GM12878 (cell line): ENCODE results near the gene EP400. TPM values are rescaled to one million over a fixed set of nuclear protein-coding genes. Genes with fewer than 3 reads are reported as not detected.

Experiments used
- ASH2L ChIP-seq: fragments of 300-600, 200-600 bp; sonication (generic); IDR thresholded peaks from 2 replicates; pipeline ENCODE4 v1.6.1; 2017; ENCODE audit warnings: low read depth, mild to moderate bottlenecking, borderline replicate concordance
- BMI1 ChIP-seq: fragments of 450-650 bp; IDR thresholded peaks from 2 replicates; pipeline ENCODE4 v1.6.1; 2016; ENCODE audit warnings: mild to moderate bottlenecking, moderate library complexity, borderline replicate concordance
- CREM ChIP-seq: IDR thresholded peaks from 2 replicates; pipeline ENCODE4 v1.6.1; 2014; ENCODE audit warnings: antibody characterized with exemption, low read depth
- EED ChIP-seq: sonication (generic); IDR thresholded peaks from 2 replicates; pipeline ENCODE4 v1.6.1; 2016; ENCODE audit warnings: antibody characterized with exemption, low read depth
- EP300 ChIP-seq, 2 experiments: fragments of 150-350 bp in 1 of 2; IDR thresholded peaks; 2 replicates each; pipeline ENCODE4 v1.6.1; 2011 to 2012; ENCODE audit warnings: low read depth in 2 of 2, low read length in 2 of 2, borderline replicate concordance in 1 of 2, improper control_type of control experiment in 1 of 2, inconsistent platforms in 1 of 2; ENCODE audit not compliant: control insufficient read depth in 1 of 2
- JUND ChIP-seq: IDR thresholded peaks from 2 replicates; pipeline ENCODE4 v1.6.1; 2012; ENCODE audit warnings: low read depth, mild to moderate bottlenecking, low read length, improper control_type of control experiment, moderate library complexity
- MEF2B ChIP-seq: fragments of 450-650 bp; IDR thresholded peaks from 2 replicates; pipeline ENCODE4 v1.6.1; 2018; ENCODE audit warnings: mild to moderate bottlenecking, moderate library complexity; ENCODE audit not compliant: partially characterized antibody, poor library complexity, severe bottlenecking
- NBN ChIP-seq: fragments of 450-650 bp; IDR thresholded peaks from 2 replicates; pipeline ENCODE4 v1.6.1; 2016
- PRDM15 ChIP-seq: fragments of 450-650 bp; formaldehyde crosslinking; IDR thresholded peaks from 2 replicates; pipeline ENCODE4 v1.4.0; 2020; ENCODE audit warnings: mild to moderate bottlenecking, moderate library complexity
- SREBF1 ChIP-seq: IDR thresholded peaks from 2 replicates; pipeline ENCODE4 v1.6.1; 2012; ENCODE audit warnings: mild to moderate bottlenecking, low read length
- SREBF2 ChIP-seq: IDR thresholded peaks from 2 replicates; pipeline ENCODE4 v1.6.1; 2012; ENCODE audit warnings: mild to moderate bottlenecking, low read length
- TCF7 ChIP-seq: IDR thresholded peaks from 2 replicates; pipeline ENCODE4 v1.6.1; 2014; ENCODE audit warnings: antibody characterized with exemption, borderline replicate concordance
- YBX1 ChIP-seq: fragments of 450-650 bp; IDR thresholded peaks from 2 replicates; pipeline ENCODE4 v1.6.1; 2016; ENCODE audit warnings: antibody characterized with exemption
- polyA plus RNA-seq, 11 experiments: library from polyadenylated mRNA; depleted of rRNA in 4 of 11; unstranded in 6 of 11; stranded (reverse) in 5 of 11; fragments of >200 nt; fragmentation: Nextera tagmentation in 4 of 11; fragmentation: Illumina TruSeq in 1 of 11; extraction: Ambion mirVana in 4 of 11; extraction: Trizol in 1 of 11; gene quantifications; 1 replicate in 1 of 11; 2 replicates in 10 of 11; pipeline versions ENCODE4 v1.2.1 to v1.2.3, GENCODE V29; 2011 to 2016; ENCODE audit warnings: inconsistent platforms in 2 of 11, missing spikeins in 2 of 11, low read depth in 1 of 11
- total RNA-seq, 4 experiments: library from RNA; depleted of rRNA in 3 of 4; stranded (reverse); fragments of >200 nt in 3 of 4; fragmentation: Illumina TruSeq in 1 of 4; extraction: Trizol in 1 of 4; gene quantifications; 2 replicates each; pipeline versions ENCODE4 v1.2.1 to v1.2.3, GENCODE V29; 2013 to 2021
- TF ChIP-seq, protein P1 (sequence below): IDR thresholded peaks from 2 replicates; pipeline ENCODE4 v1.6.1; 2011; ENCODE audit warnings: low read depth, mild to moderate bottlenecking, low read length, moderate library complexity, borderline replicate concordance; ENCODE audit errors: extremely low read depth
- TF ChIP-seq, protein P2 (sequence below): IDR thresholded peaks from 2 replicates; pipeline ENCODE4 v1.6.1; 2012; ENCODE audit warnings: mild to moderate bottlenecking, low read depth, low read length
- TF ChIP-seq, protein P3 (sequence below): fragments of 450-650 bp; IDR thresholded peaks from 2 replicates; pipeline ENCODE4 v1.6.1; 2017; ENCODE audit warnings: antibody characterized with exemption, mild to moderate bottlenecking, moderate library complexity
- TF ChIP-seq, protein P4 (sequence below): fragments of 450-650 bp; IDR thresholded peaks from 2 replicates; pipeline ENCODE4 v1.6.1; 2017; ENCODE audit warnings: mild to moderate bottlenecking, low read depth, inconsistent platforms; ENCODE audit not compliant: poor library complexity, severe bottlenecking

EP400 gene
- total and polyA plus RNA-seq, 10 of the 15 experiments (the other 5 are each of a cell fraction or from before 2014, with no cell fraction given): 3.8 to 44.2 (median 8.4) TPM

DNA sequence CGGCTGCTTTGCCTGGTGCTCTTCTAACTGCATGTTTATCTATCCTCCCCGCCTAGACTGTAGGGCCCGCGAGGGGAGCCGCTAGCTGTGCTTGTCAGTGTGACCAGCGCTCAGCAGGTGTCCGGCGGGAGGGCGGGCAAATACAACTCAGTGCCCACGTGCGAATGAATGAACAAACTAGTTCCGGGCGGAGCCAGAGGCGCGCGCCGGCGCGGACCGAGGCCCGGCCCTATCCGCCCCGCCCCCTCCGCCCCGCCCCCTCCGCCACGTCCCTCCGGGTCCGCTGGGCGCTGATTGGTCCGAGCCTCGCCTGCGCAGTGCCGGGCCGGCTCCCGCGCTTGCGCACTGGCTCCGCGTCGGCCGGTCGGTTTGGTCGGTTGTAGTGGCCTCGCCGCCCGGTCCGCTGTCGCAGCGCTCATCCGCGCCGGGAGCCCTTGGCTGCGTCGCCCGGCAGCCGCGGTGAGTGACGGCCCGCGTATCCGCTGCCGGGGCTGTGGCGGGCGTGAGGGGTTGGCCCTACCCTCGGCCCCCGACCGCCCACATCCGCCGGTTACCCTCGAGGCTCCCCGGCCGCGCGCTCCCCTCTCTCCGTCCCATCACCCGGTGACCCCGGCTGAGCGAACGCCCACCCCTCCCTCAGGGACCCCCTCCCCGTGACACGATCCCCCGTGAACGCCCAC is 134.3 kb downstream of the EP400 start (continued):
- TF ChIP-seq, protein P1, sequence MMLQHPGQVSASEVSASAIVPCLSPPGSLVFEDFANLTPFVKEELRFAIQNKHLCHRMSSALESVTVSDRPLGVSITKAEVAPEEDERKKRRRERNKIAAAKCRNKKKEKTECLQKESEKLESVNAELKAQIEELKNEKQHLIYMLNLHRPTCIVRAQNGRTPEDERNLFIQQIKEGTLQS: no peak
- TF ChIP-seq, protein P2, sequence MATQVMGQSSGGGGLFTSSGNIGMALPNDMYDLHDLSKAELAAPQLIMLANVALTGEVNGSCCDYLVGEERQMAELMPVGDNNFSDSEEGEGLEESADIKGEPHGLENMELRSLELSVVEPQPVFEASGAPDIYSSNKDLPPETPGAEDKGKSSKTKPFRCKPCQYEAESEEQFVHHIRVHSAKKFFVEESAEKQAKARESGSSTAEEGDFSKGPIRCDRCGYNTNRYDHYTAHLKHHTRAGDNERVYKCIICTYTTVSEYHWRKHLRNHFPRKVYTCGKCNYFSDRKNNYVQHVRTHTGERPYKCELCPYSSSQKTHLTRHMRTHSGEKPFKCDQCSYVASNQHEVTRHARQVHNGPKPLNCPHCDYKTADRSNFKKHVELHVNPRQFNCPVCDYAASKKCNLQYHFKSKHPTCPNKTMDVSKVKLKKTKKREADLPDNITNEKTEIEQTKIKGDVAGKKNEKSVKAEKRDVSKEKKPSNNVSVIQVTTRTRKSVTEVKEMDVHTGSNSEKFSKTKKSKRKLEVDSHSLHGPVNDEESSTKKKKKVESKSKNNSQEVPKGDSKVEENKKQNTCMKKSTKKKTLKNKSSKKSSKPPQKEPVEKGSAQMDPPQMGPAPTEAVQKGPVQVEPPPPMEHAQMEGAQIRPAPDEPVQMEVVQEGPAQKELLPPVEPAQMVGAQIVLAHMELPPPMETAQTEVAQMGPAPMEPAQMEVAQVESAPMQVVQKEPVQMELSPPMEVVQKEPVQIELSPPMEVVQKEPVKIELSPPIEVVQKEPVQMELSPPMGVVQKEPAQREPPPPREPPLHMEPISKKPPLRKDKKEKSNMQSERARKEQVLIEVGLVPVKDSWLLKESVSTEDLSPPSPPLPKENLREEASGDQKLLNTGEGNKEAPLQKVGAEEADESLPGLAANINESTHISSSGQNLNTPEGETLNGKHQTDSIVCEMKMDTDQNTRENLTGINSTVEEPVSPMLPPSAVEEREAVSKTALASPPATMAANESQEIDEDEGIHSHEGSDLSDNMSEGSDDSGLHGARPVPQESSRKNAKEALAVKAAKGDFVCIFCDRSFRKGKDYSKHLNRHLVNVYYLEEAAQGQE: no peak
- no peak for TF ChIP-seq NBN
- no peak for TF ChIP-seq YBX1
- TF ChIP-seq, protein P3, sequence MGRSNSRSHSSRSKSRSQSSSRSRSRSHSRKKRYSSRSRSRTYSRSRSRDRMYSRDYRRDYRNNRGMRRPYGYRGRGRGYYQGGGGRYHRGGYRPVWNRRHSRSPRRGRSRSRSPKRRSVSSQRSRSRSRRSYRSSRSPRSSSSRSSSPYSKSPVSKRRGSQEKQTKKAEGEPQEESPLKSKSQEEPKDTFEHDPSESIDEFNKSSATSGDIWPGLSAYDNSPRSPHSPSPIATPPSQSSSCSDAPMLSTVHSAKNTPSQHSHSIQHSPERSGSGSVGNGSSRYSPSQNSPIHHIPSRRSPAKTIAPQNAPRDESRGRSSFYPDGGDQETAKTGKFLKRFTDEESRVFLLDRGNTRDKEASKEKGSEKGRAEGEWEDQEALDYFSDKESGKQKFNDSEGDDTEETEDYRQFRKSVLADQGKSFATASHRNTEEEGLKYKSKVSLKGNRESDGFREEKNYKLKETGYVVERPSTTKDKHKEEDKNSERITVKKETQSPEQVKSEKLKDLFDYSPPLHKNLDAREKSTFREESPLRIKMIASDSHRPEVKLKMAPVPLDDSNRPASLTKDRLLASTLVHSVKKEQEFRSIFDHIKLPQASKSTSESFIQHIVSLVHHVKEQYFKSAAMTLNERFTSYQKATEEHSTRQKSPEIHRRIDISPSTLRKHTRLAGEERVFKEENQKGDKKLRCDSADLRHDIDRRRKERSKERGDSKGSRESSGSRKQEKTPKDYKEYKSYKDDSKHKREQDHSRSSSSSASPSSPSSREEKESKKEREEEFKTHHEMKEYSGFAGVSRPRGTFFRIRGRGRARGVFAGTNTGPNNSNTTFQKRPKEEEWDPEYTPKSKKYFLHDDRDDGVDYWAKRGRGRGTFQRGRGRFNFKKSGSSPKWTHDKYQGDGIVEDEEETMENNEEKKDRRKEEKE: no peak
- no peak for TF ChIP-seq EED
- TF ChIP-seq EP300 (IDR thresholded peaks at IDR 0.05; ENCODE audit: borderline replicate concordance in 1 of 2, control insufficient read depth in 1 of 2, low read depth in 2 of 2, low read length in 2 of 2): no peak
- TF ChIP-seq JUND: no peak
- TF ChIP-seq SREBF2: no peak
- TF ChIP-seq PRDM15 (CRISPR knock-in tag): no peak
- no peak for TF ChIP-seq MEF2B
- TF ChIP-seq BMI1: no peak
- no peak for TF ChIP-seq TCF7
- peak; percentile 26; the same call in 1 of the 2 replicates for TF ChIP-seq CREM
- TF ChIP-seq SREBF1: no peak
- no peak for TF ChIP-seq ASH2L
- TF ChIP-seq, protein P4, sequence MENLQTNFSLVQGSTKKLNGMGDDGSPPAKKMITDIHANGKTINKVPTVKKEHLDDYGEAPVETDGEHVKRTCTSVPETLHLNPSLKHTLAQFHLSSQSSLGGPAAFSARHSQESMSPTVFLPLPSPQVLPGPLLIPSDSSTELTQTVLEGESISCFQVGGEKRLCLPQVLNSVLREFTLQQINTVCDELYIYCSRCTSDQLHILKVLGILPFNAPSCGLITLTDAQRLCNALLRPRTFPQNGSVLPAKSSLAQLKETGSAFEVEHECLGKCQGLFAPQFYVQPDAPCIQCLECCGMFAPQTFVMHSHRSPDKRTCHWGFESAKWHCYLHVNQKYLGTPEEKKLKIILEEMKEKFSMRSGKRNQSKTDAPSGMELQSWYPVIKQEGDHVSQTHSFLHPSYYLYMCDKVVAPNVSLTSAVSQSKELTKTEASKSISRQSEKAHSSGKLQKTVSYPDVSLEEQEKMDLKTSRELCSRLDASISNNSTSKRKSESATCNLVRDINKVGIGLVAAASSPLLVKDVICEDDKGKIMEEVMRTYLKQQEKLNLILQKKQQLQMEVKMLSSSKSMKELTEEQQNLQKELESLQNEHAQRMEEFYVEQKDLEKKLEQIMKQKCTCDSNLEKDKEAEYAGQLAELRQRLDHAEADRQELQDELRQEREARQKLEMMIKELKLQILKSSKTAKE: no peak
